ENCODE measurements around the gene DBH. TPM values are rescaled to one million over a fixed set of nuclear protein-coding genes. Genes with fewer than 3 reads are reported as not detected.

DBH gene
- total and polyA plus RNA-seq, 2 of the 13 experiments (the other 11 are each of a cell fraction or from before 2014, with no cell fraction given), result not detected

DNA sequence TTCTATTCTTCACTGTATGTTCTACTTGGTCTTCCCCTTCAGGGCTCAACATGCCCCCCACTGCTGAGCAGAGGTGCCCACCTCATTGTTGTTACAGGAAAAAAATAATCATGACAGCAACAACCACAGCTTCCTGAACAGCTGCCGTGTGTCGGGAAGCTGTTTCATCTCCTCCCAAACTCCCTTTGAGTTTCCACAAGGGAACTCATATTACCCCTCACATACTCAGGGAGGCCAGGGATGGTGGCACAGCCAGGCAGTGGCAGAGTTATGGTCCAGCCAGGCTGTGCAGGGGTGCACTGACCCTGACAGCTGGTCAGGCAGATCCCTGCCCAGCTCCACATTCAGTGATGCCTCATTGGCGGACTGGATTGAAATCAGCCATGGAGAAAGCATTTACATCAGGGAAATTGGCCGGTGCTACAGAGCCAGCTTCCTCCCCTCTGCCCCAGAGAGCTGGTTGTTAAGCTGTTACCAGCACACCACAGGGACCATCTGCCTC is 64.7 kb downstream of the DBH start (continued):
- no peak for TF ChIP-seq KAT8 (CRISPR knock-in tag; IDR thresholded peaks at IDR 0.05)
- no peak for TF ChIP-seq PRPF4 (IDR thresholded peaks at IDR 0.05; ENCODE audit: low read depth, low read length, poor library complexity, severe bottlenecking)
- TF ChIP-seq, protein P1, sequence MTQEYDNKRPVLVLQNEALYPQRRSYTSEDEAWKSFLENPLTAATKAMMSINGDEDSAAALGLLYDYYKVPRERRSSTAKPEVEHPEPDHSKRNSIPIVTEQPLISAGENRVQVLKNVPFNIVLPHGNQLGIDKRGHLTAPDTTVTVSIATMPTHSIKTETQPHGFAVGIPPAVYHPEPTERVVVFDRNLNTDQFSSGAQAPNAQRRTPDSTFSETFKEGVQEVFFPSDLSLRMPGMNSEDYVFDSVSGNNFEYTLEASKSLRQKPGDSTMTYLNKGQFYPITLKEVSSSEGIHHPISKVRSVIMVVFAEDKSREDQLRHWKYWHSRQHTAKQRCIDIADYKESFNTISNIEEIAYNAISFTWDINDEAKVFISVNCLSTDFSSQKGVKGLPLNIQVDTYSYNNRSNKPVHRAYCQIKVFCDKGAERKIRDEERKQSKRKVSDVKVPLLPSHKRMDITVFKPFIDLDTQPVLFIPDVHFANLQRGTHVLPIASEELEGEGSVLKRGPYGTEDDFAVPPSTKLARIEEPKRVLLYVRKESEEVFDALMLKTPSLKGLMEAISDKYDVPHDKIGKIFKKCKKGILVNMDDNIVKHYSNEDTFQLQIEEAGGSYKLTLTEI (CRISPR knock-in tag; conservative IDR thresholded peaks at IDR 0.05), result no peak

DNA sequence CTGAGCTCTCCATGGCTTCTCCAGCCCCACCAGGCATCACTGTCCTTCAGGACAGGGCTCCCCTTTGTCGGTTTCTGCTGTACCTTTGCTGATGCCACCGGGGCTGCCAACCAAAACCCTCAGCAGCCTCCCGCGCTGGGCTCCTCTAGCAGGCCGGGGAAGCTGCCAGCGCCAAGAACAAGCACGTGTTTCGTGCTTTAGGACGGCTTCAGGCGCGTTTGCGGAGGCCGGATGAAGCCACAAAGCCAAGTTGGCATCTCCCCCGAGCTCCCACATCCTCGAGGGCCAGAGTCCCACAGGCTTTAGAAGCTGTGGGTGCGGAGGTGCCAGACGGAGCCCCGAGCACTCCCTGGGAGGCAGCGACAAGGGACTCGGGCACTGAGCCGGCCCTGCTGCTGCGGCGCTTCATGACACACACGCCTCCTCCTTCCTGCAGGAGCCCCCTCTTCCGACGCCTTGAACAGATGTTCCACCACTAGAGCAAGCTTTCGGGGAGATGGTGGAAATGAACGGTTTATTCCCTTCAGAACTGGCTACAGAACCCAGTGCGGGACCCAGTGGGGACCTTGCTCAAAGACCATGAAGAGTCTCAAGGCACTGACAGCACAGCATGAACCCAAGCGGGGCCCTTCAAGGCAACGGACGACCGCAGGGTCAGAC is 65.3 kb downstream of the DBH start:
- H3K9ac ChIP-seq (ENCODE audit: insufficient read depth, low read depth, low read length), result no peak overlapping the region
- POLR2A ChIA-PET, result no interaction called here

More for the DNA sequence above, 65.3 kb downstream of the DBH start:
- H3K4me3 ChIP-seq (replicated peaks in 1 of 3; ENCODE audit: insufficient read depth in 1 of 3, low read depth in 2 of 3, low read length in 3 of 3), result no peak overlapping the region
- FAIRE-seq, result no peak
- in situ Hi-C loops (cut with HindIII; ENCODE audit: extremely low pct_ligation_motif_present, low pct_unique_long_range_greater_than_20kb), result no loop called here
- no peak overlapping the region for H2AFZ ChIP-seq (ENCODE audit: low read length)
- intact Hi-C loops (cut with micrococcal nuclease; ENCODE audit: unreplicated experiment), result no loop called here
- H3K36me3 ChIP-seq (replicated peaks in 1 of 2; ENCODE audit: control insufficient read depth in 1 of 2, insufficient read depth in 2 of 2, low read length in 2 of 2), result peaks cover 4 to 12% of the 10 kb centered on the region in 2 experiments; a peak in 2 of 5 replicates
- CTCF ChIA-PET (ENCODE audit: low intra/inter-chr PET ratio, low total read pairs), result no interaction called here
- H4K20me1 ChIP-seq (ENCODE audit: insufficient read depth, low read length), result no peaks in the 10 kb centered on the region
- no peak for ATAC-seq
- no peak overlapping the region for H3K27ac ChIP-seq (ENCODE audit: extremely low read length, insufficient read depth, low read length)
- no peak for TF ChIP-seq ZNF556 (CRISPR knock-in tag; IDR thresholded peaks at IDR 0.05; ENCODE audit: borderline replicate concordance)
- no peak for TF ChIP-seq ZFP36 (IDR thresholded peaks at IDR 0.05; ENCODE audit: borderline replicate concordance, low read depth, low read length, partially characterized antibody)
- no peak for TF ChIP-seq ZFP62 (CRISPR knock-in tag; IDR thresholded peaks at IDR 0.05)
- TF ChIP-seq, protein P2, sequence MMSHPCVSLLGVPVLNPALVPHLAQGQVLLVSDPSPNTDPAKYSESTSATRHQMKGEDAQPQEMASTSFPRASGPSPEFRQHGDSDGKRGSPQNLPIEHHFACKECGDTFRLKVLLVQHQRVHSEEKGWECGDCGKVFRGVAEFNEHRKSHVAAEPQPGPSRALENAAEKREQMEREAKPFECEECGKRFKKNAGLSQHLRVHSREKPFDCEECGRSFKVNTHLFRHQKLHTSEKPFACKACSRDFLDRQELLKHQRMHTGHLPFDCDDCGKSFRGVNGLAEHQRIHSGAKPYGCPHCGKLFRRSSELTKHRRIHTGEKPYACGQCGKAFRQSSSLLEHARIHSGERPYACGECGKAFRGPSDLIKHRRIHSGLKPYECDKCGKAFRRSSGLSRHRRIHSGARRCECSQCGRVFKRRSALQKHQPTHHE (CRISPR knock-in tag; IDR thresholded peaks at IDR 0.05; ENCODE audit: borderline replicate concordance), result no peak
- no peak for TF ChIP-seq ATM (IDR thresholded peaks at IDR 0.05; ENCODE audit: borderline replicate concordance)
- TF ChIP-seq ZSCAN22 (CRISPR knock-in tag; IDR thresholded peaks at IDR 0.05), result no peak
- no peak for TF ChIP-seq MAFF (IDR thresholded peaks at IDR 0.05; ENCODE audit: low read depth, low read length)
- TF ChIP-seq ZNF224 (CRISPR knock-in tag; IDR thresholded peaks at IDR 0.05), result no peak
- TF ChIP-seq, protein P3, sequence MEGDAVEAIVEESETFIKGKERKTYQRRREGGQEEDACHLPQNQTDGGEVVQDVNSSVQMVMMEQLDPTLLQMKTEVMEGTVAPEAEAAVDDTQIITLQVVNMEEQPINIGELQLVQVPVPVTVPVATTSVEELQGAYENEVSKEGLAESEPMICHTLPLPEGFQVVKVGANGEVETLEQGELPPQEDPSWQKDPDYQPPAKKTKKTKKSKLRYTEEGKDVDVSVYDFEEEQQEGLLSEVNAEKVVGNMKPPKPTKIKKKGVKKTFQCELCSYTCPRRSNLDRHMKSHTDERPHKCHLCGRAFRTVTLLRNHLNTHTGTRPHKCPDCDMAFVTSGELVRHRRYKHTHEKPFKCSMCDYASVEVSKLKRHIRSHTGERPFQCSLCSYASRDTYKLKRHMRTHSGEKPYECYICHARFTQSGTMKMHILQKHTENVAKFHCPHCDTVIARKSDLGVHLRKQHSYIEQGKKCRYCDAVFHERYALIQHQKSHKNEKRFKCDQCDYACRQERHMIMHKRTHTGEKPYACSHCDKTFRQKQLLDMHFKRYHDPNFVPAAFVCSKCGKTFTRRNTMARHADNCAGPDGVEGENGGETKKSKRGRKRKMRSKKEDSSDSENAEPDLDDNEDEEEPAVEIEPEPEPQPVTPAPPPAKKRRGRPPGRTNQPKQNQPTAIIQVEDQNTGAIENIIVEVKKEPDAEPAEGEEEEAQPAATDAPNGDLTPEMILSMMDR (CRISPR knock-in tag; IDR thresholded peaks at IDR 0.05), result no peak
- no peak for DNase-seq (ENCODE audit: low spot score)
- H3K27me3 ChIP-seq (ENCODE audit: control insufficient read depth in 1 of 2, insufficient read depth in 2 of 2, low read length in 2 of 2), result no peaks in the 10 kb centered on the region
- 94% methylated on average over 26 of the region's 33 CpGs for WGBS (ENCODE audit: low lambda C conversion rate)
- no TSS peak for BruUV-seq (replicated peaks)
- no peaks in the 10 kb centered on the region for H3K4me1 ChIP-seq (ENCODE audit: insufficient read depth, low read length)
- H3K79me2 ChIP-seq (ENCODE audit: insufficient read depth, low read length), result no peaks in the 10 kb centered on the region
- no peaks in the 10 kb centered on the region for H3K9me3 ChIP-seq (ENCODE audit: low read length)
- no peak overlapping the region for H3K4me2 ChIP-seq (ENCODE audit: low read depth, low read length)

All from HepG2 (cell line).